HG03520 (cell line): ENCODE data around the gene ELF4.

ENCODE experiments used
- ATAC-seq: cut with Tn5 transposase; IDR thresholded peaks from one replicate; pipeline ENCODE4 v1.9.1; 2021; ENCODE audit warnings: mild to moderate bottlenecking, moderate library complexity; ENCODE audit not compliant: unreplicated experiment

Gene ELF4

DNA sequence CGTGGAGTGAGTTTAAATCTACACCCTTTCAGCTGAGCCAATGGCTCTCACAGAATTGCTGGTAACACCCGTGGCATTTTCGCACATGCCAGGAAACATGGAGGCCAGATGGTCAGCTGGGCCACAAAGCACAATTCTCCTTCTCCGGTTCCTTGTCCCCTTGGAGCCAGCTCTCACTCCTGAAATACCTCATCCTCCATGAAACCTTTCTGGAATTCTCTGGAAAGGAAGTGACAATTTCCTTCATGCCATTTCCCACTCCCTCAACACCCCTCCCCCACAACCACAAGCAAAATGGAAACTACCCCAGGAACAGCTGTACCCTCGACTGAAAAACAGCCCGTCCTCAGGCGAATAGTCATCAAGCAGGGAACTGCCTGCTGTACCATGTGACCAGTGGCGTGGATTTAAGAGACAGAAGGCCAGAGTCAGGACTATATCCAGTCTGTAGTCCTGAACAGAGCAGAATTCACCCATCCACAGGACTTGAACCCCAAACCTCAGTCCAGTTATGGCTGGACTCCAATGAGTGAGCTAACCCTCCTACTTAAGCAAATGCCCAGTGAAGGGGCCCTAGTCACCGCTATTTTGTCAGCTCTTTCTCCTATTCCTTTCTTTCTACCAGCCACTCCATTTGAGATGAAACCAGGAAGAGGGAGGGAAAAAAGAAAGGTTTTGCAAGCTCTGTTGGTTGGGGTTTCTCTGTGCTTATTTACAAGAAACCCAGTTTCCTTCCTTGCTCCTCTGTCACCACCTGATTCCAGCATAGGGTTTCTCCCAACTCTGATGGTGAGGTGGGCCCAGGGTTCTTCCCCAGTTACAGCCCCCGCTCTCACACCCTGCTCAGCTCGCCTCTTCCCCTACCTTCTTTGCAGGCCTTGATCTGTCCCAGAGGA lies 24.5 kb downstream of the ELF4 start:
- no peak for ATAC-seq

GRCh38 chrX:130084631-130085237 lies 25.6 kb downstream of the ELF4 start:
- ATAC-seq, result no peak

- ATAC-seq, result peak; percentile 19
These were observed 26.5 kb downstream of the ELF4 start for GRCh38 chrX:130083656-130084382.

DNA sequence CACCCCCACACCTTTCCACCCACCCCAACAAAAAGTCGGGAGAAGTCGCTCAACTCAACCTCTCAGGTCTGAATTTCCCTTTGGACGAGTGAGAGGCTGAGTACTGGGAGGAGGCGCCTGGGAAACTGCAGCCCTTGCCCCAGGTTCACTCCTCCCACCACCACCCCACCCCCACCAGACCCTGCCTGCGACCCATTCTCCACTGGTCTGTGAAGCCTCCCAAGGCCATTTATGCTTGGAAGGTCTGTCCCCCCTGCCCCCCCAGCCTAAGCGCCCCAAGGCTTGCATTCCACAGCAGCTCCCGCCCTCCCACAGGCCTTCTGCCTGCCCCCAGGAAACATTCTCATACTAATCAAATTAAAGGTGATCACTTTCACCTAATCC lies 27.2 kb downstream of the ELF4 start:
- no peak for ATAC-seq

DNA sequence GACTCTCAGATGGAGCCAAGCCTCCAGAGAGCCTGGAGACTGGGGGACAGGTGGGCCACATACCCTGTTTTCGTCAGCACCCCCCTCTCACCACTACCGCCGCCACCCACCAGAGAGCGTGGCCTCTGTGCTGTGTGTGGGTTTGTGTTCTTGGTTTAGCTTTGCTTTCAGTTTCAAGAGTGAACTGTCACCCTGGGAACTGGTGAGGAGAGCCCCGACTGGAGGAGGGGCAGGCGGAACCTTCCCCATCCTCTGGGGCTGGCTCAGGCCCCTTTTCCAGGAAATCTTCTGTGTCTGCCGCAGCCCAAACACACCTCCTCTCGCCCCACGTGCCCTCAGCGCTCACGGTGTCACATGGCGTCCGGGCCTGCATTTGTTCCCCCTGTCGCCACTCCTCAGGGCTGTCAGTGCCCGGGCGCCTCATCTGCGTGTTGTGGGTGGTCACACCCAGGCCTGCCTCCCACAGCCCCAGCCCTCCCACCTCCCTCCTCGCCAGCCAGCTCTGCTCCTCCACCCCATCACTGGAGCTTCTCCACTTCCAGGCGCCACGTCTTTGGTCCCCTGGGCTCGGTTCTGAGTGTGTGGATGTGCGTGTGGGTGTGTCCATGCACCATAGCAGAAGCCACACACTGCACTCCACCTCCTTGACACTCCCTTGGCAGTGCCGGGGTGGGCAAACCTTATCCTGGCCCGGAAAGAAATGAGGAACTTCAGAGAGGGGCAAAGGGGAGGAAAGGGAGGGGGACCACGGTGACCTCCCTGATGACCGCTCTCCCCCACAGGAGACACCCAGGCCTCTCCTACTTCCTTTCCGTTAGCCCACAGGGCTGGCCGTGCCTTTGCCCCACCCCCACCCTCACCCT lies 27.8 kb downstream of the ELF4 start:
- peak; percentile 71 for ATAC-seq

- no peak for ATAC-seq
These were observed 28.8 kb downstream of the ELF4 start for GRCh38 chrX:130081421-130082045.

DNA sequence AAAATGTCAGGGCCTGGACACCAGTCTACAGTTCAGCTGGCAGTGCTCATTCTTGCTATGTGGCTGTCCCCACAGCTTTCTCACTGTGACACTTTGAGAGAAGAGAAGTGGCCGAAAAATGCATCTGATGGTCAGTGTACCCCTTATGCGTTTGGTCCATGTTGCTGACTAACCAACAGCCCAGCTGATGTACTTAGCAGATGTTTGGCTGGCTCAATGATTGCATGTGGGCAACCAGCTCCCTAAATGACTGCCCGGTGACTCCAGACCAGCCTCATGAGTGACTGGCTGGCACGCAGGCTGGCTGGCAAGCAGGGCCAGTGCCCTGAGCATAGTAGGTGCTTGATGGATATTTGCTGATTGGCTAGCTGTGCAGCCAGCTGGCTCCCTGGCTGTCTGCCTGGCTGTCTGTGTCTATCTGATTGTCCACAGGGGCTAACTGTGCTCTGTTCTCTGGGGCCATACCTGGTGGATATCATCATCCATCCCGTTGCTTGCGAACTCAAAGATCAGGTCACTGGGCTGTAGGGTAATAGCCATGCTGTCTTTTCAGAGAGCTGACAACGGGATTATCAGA lies 29.4 kb downstream of the ELF4 start:
- ATAC-seq, result no peak

GRCh38 chrX:130079824-130080406 lies 30.4 kb downstream of the ELF4 start:
- ATAC-seq, result no peak

GRCh38 chrX:130075777-130076176 lies 34.5 kb downstream of the ELF4 start:
- ATAC-seq, result no peak

GRCh38 chrX:130072345-130072740 lies 38.0 kb downstream of the ELF4 start:
- no peak for ATAC-seq

GRCh38 chrX:130071611-130072344 lies 38.5 kb downstream of the ELF4 start:
- no peak for ATAC-seq

DNA sequence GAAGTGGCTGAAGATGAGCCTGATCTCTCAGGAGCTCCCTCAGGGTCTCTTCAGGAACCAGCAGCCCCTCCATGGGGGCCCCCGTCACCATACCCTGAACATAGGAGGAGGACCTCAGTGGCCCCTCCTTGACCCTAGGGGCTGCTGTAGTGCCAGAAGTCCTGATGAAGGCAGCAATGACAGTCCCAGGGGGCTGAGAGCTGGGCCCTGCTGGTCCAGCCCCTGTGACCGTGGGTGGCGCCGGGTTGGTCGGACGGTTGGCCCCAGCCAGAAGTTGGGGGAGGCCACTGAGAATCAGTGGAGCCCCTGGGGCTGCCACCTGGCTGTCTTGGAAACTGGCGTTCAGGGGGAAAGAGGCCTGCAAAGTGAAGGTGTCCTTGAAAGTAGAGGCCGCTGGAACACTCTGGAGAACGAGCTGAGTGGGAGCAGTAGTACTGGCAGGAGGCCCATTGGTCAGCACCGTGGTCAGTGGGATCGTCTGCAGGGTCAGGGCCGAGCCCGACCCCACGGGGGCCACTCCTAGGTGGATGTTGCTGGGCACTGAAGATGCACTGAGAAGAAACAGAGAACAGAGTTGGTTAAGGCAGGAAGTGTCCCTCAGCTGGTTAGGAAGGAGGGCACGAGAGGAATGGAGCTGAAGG lies 43.2 kb downstream of the ELF4 start:
- ATAC-seq, result no peak

GRCh38 chrX:130060122-130061069 lies 49.9 kb downstream of the ELF4 start:
- peak; percentile 91 for ATAC-seq

DNA sequence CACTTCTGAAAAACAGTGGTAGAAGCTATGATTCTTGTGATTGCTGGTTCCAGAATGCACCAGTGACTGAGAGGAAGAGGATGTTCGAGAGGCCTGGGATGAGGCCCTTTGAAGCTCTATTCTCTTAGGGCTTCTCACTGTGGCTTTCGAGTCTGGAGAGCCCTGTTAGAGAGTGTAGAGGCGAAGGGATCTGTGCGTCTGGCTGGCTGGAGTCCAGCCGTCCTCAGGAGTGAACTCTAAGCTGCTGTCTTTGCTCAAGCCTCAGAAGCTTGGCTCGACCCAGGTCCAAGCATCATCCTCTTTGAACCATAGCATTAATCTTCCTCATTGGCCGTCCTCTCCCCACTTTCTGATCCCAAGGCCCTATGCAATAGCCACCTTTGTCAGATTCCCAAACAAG lies 51.6 kb downstream of the ELF4 start:
- no peak for ATAC-seq

DNA sequence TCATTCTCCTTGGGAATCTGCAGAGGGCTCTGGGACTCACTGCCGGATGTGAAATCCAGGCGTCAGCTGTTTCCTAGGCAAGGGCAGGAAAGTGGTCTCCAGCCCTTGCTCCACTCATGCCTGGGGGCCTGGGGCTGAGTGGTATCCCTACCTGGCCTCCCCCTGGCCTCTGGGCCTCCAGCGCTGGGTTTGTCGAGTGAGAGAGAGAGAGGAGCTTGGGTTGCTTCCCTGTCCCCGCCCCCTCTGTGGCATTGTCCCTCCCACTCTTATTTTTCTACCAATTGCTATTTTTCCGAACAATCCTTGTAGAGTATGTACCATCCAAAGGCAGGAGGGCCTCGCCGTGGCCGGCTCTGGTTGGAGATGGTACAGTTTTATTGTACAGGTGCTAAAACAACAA lies 53.1 kb downstream of the ELF4 start:
- no peak for ATAC-seq

DNA sequence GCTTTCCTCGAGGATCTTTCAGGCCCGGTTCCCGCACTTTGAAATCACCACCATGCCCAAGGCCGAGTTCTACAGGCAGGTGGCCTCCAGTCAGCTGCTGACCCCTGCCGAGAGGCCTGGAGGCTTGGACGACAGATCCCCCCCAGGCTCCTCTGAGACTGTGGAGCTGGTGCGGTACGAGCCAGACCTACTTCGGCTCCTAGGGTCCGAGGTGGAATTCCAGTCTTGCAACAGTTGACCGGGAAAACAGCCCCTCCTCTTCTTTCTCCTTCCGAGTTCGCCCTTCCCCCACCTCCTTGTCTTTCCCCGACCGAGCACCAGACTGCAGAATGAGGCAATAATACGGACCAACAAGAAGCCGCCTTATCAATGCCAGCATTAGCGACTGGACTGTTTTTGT lies 54.4 kb downstream of the ELF4 start:
- no peak for ATAC-seq

DNA sequence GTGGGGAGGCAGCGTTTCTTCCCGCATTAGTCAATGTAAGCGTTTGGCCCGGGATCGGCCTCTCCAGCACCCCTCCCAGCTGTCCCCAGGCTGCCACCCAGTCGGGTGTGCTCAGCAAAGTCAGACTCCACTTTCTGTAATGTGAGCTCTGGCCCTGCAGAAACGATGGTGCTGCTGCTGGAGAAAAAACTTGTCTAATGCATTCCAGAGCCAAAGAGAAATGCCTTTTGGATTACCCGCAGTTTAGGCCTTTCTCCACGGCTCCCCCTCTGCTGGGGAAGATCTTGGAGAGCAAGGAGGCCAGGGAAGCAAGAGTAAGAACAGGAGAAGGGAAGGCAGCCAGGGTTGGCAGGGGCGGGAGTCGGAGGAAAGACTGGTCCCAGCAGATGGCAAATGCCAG lies 55.2 kb downstream of the ELF4 start:
- no peak for ATAC-seq
